Measurements from ENCODE around the gene DNM1.

GRCh38 chr9:128168731-128169308 is 34.4 kb upstream of the DNM1 start:
- no peak for TF ChIP-seq POLR2A (IDR thresholded peaks at IDR 0.05)
- TF ChIP-seq CTCF (IDR thresholded peaks at IDR 0.05): no peak
- TF ChIP-seq POLR2AphosphoS5 (IDR thresholded peaks at IDR 0.05): no peak
